MCF 10A (cell line): Measurements from ENCODE around the gene ZNF790. TPM values are rescaled to one million over a fixed set of nuclear protein-coding genes. Genes with fewer than 3 reads are reported as not detected.
A peak's percentile ranks its signal among the peaks of the same experiment; 100 is the strongest.

Source experiments
- BruUV-seq: library from RNA; stranded (reverse); fragments of 400-500 nt; replicated peaks from 2 replicates; lab custom pipeline; 2021; lab: Mats Ljungman, UMichigan
- CTCF ChIA-PET: fragments of 300-600 bp; sonication (Branson Sonifier 250); formaldehyde crosslinking; extraction: SDS; loops from one replicate; lab custom pipeline; 2021; ENCODE audit warnings: antibody characterized with exemption, inconsistent platforms; lab: Yijun Ruan, JAX
- POLR2A ChIA-PET: fragments of 300-600, 350-650 bp; sonication (Branson Sonifier 250); formaldehyde crosslinking; extraction: SDS; loops from one replicate; lab custom pipeline; 2020; ENCODE audit warnings: antibody characterized with exemption, inconsistent platforms; lab: Yijun Ruan, JAX
- DNase-seq: peaks from one replicate; pipeline ENCODE4 v3.0.0-alpha.2; 2018; ENCODE audit not compliant: unreplicated experiment
- H3K27ac Mint-ChIP-seq: one replicate; pipeline ENCODE4 v1.8.0; 2022; ENCODE audit warnings: mild to moderate bottlenecking, low read depth, mixed read lengths; ENCODE audit not compliant: unreplicated experiment
- H3K27me3 Mint-ChIP-seq: one replicate; pipeline ENCODE4 v1.8.0; 2022; ENCODE audit warnings: mixed read lengths; ENCODE audit not compliant: insufficient read depth, unreplicated experiment
- H3K36me3 Mint-ChIP-seq: one replicate; pipeline ENCODE4 v1.8.0; 2022; ENCODE audit warnings: mild to moderate bottlenecking, moderate library complexity, mixed read lengths; ENCODE audit not compliant: insufficient read depth, unreplicated experiment
- H3K4me1 Mint-ChIP-seq: one replicate; pipeline ENCODE4 v1.8.0; 2022; ENCODE audit warnings: mixed read lengths; ENCODE audit not compliant: insufficient read depth, unreplicated experiment
- H3K4me3 Mint-ChIP-seq: one replicate; pipeline ENCODE4 v1.8.0; 2022; ENCODE audit warnings: mild to moderate bottlenecking, moderate library complexity, mixed read lengths; ENCODE audit not compliant: unreplicated experiment
- H3K9me3 Mint-ChIP-seq: one replicate; pipeline ENCODE4 v1.8.0; 2022; ENCODE audit warnings: mixed read lengths; ENCODE audit not compliant: unreplicated experiment
- intact Hi-C: fragments of 100-400 bp; cut with micrococcal nuclease; formaldehyde crosslinking; loops from 2 replicates; pipeline ENCODE4 v1.14.1; 2022
- total RNA-seq: library from RNA; stranded (reverse); gene quantifications from 2 replicates; pipeline ENCODE4 v1.2.3, GENCODE V29; 2022
- TF ChIP-seq, protein P1 (sequence below): fragments of 200-600 bp; IDR thresholded peaks from one replicate; pipeline ENCODE4 v1.8.0; 2022; ENCODE audit warnings: antibody characterized with exemption, mild to moderate bottlenecking; ENCODE audit not compliant: unreplicated experiment

The ZNF790 gene
- total RNA-seq, 1 experiment from 2014 or later = 8.7 TPM

DNA sequence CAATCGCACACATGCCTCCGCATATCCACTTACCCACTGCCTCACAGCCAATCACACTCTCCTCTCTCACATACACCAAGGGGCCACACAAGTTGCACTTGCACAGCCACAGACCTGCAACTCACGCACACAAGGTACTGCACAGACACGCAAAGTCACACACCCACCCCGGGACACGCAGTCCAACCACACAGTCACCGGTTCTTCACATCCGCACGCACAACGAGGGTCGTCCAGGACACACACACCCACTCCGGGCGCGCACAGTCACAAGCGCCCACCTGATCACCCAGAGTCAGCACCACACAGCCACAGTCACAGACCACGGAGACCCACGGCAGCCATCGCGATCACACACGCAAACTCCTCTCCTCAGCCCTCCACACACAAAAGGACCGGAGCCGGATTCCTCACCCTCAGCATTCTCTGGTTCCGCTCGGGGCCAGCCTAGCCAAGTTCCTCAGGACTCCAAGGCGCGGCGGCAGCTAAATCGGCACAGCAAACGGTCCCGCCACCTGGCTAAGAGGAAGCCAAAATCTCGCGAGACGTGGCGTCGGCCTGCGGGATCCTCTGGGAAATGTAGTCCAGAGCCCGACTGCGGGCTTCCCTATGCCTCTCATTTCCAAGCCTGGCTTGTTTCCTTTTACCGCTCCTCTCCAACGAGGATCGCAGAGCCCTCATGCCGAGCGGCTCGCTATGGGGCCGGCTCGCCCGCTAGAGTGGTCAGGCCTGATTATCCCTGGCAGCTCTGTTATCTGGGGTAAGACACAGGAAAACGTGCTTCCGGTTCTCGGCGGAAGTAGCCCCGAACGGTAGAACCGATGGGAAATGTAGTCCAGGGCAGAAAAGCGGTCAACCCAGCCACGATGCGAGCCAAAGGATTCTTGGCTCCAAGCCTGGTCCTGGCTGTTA lies 65.6 kb downstream of the ZNF790 start, which contains the start of gene ZNF850:
Gene ZNF850, minus strand, starts transcription at position 497 of the 912 bp plus-strand sequence. CDS start 10,201 bp downstream, outside the sequence.
- H3K9me3 Mint-ChIP-seq = peaks cover 8% of the 10 kb centered on the region
- DNase-seq = peak; percentile 82
- peak within 1 kb of the TSS; percentile 43 for H3K27ac Mint-ChIP-seq
- TSS peak; percentile 40 for BruUV-seq
- no peaks in the 10 kb centered on the region for H3K27me3 Mint-ChIP-seq
- POLR2A ChIA-PET = interaction anchor here (0.6 to 1.3 kb wide), 5 partner anchors 68 to 558 kb away, joined by 3 to 7 read pairs (median 4); partner anchors contain the start of genes ZNF146, ZNF345, ZNF461 and ZNF565
- no peaks in the 10 kb centered on the region for H3K36me3 Mint-ChIP-seq
- TF ChIP-seq, protein P1, sequence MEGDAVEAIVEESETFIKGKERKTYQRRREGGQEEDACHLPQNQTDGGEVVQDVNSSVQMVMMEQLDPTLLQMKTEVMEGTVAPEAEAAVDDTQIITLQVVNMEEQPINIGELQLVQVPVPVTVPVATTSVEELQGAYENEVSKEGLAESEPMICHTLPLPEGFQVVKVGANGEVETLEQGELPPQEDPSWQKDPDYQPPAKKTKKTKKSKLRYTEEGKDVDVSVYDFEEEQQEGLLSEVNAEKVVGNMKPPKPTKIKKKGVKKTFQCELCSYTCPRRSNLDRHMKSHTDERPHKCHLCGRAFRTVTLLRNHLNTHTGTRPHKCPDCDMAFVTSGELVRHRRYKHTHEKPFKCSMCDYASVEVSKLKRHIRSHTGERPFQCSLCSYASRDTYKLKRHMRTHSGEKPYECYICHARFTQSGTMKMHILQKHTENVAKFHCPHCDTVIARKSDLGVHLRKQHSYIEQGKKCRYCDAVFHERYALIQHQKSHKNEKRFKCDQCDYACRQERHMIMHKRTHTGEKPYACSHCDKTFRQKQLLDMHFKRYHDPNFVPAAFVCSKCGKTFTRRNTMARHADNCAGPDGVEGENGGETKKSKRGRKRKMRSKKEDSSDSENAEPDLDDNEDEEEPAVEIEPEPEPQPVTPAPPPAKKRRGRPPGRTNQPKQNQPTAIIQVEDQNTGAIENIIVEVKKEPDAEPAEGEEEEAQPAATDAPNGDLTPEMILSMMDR = no peak
- intact Hi-C loops = no loop called here
- CTCF ChIA-PET = no interaction called here
- H3K4me3 Mint-ChIP-seq = peak within 1 kb of the TSS; percentile 83
- peaks cover 9% of the 10 kb centered on the region for H3K4me1 Mint-ChIP-seq

DNA sequence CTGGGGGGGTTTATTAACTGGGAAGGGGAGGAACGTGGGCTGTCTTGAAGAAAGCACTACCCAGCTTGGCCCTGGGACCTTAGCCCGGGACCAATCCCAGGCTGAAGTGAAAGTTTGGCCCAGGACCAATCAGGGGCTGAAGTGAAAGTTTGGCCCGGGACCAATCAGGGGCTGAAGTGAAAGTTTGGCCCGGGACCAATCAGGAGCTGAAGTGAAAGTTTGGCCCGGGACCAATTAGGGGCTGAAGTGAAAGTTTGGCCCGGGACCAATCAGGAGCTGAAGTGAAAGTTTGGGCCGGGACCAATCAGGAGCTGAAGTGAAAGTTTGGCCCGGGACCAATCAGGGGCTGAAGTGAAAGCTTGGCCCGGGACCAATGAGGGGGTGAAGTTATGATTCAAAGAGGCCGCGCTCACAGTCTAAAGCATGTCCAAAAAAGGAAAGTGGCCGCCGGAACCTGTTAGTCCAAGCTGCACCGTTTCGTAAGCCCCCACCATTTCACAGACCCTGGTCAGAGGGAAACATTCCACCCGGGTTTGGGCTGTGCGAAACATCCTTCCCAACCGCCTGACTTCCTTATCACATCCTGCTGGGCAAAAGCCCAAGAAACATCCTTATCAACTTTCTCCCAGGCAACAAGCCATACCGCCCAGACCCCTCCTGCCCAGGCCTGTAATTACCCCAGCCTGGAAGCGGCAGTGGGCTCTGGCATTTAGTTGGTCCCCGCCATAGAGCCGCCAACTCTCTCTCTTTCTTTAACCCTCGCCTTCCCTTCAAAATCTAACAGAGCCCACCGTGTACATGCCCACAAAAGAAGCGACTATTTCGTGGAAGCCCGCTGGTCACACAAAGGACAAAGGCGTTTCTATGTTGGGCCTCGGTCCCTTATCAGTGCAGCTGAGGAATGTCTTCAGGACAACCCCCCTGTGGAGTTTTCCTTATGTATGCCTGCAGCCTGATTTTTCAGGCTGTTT lies 66.6 kb downstream of the ZNF790 start:
- CTCF ChIA-PET = interaction anchor here (0.6 kb wide), 1 partner anchor 194 kb away, joined by 4 read pairs; no protein-coding TSS in a partner anchor
- Mint-ChIP-seq H3K36me3 (no peaks in the 10 kb centered on the region), H3K4me3 (peak overlapping the region; percentile 83), H3K4me1 (peaks cover 9% of the 10 kb centered on the region), H3K9me3 (peaks cover 8% of the 10 kb centered on the region), H3K27ac (peak overlapping the region; percentile 43), H3K27me3 (no peaks in the 10 kb centered on the region)
- BruUV-seq = no TSS peak
- TF ChIP-seq, protein P1 = no peak
- POLR2A ChIA-PET = no interaction called here
- intact Hi-C loops = no loop called here
- no peak for DNase-seq

Other genes with a start within 250 kb of the ZNF790 start
- gene ZNF382, start 233.1 kb downstream of the ZNF790 start, total RNA-seq = 0.51 and 0.81 TPM in 2 replicates
- 7.3 and 9.6 TPM in 2 replicates for gene ZNF461, start 171.6 kb downstream of the ZNF790 start, total RNA-seq
- 6.1 and 6.6 TPM in 2 replicates for gene ZNF567, start 150.8 kb downstream of the ZNF790 start, total RNA-seq
- gene ZNF850, start 65.6 kb downstream of the ZNF790 start, total RNA-seq = 0.84 and 1.2 TPM in 2 replicates
- 1.1 and 2.0 TPM in 2 replicates for gene ZNF345, start 12.5 kb upstream of the ZNF790 start, total RNA-seq
- 3.3 and 3.7 TPM in 2 replicates for gene ZNF829, start 77.9 kb upstream of the ZNF790 start, total RNA-seq
- 7.6 and 8.5 TPM in 2 replicates for gene ZNF568, start 77.9 kb upstream of the ZNF790 start, total RNA-seq
- gene ZNF420, start 240.0 kb upstream of the ZNF790 start, total RNA-seq = 9.0 and 11.0 TPM in 2 replicates